H9 (cell line): ENCODE results near the gene NEMP2. TPM values are rescaled to one million over a fixed set of nuclear protein-coding genes. Genes with fewer than 3 reads are reported as not detected.

Experiments used
- DNase-seq: peaks from one replicate; pipeline ENCODE4 v3.0.0-alpha.2; 2017
- H2AFZ ChIP-seq: one replicate; pipeline ENCODE4 v1.6.1; 2013; ENCODE audit warnings: mild to moderate bottlenecking, low read length, control low read depth, moderate library complexity
- H2AK5ac ChIP-seq: 2 replicates; pipeline ENCODE4 v1.6.1; 2013; ENCODE audit warnings: low read length, control low read depth, mixed read lengths; ENCODE audit not compliant: insufficient read length
- H2BK120ac ChIP-seq: one replicate; pipeline ENCODE4 v1.6.1; 2013; ENCODE audit warnings: low read depth, mild to moderate bottlenecking, low read length, control low read depth, inconsistent platforms; ENCODE audit not compliant: poor library complexity, severe bottlenecking
- H2BK12ac ChIP-seq: 2 replicates; pipeline ENCODE4 v1.6.1; 2013; ENCODE audit warnings: low read length, control low read depth, mixed read lengths, low read depth; ENCODE audit not compliant: insufficient read length
- H2BK15ac ChIP-seq: 2 replicates; pipeline ENCODE4 v1.6.1; 2013; ENCODE audit warnings: low read depth, low read length, control low read depth
- H2BK20ac ChIP-seq: one replicate; pipeline ENCODE4 v1.6.1; 2013; ENCODE audit warnings: low read depth, mild to moderate bottlenecking, low read length, control low read depth, inconsistent platforms; ENCODE audit not compliant: poor library complexity, severe bottlenecking
- H2BK5ac ChIP-seq: 2 replicates; pipeline ENCODE4 v1.6.1; 2013; ENCODE audit warnings: low read length, control low read depth, mixed read lengths; ENCODE audit not compliant: insufficient read length
- H3K14ac ChIP-seq: 2 replicates; pipeline ENCODE4 v1.6.1; 2013; ENCODE audit warnings: low read length, control low read depth; ENCODE audit not compliant: insufficient read depth
- H3K18ac ChIP-seq: 2 replicates; pipeline ENCODE4 v1.6.1; 2013; ENCODE audit warnings: low read depth, mild to moderate bottlenecking, mixed read lengths, low read length, control low read depth; ENCODE audit not compliant: insufficient read length
- H3K23ac ChIP-seq: 2 replicates; pipeline ENCODE4 v1.6.1; 2013; ENCODE audit warnings: low read length, control low read depth, mixed read lengths, low read depth; ENCODE audit not compliant: insufficient read length
- H3K23me2 ChIP-seq: 2 replicates; pipeline ENCODE4 v1.6.1; 2013; ENCODE audit warnings: low read depth, mild to moderate bottlenecking, mixed read lengths, low read length, control low read depth; ENCODE audit not compliant: insufficient read length, poor library complexity, severe bottlenecking
- H3K27ac ChIP-seq: 2 replicates; pipeline ENCODE4 v1.5.1; 2013; ENCODE audit warnings: low read length, control low read depth, mixed read lengths, low read depth; ENCODE audit not compliant: insufficient read length
- H3K27me3 ChIP-seq: 2 replicates; pipeline ENCODE4 v1.6.1; 2013; ENCODE audit warnings: low read length, control low read depth, inconsistent platforms; ENCODE audit not compliant: insufficient read depth
- H3K4ac ChIP-seq: 2 replicates; pipeline ENCODE4 v1.6.1; 2013; ENCODE audit warnings: low read depth, mild to moderate bottlenecking, control low read depth, inconsistent platforms, low read length, moderate library complexity
- H3K4me1 ChIP-seq: 2 replicates; pipeline ENCODE4 v1.6.1; 2013; ENCODE audit warnings: low read length, control low read depth, inconsistent platforms; ENCODE audit not compliant: insufficient read depth
- H3K4me2 ChIP-seq: 2 replicates; pipeline ENCODE4 v1.6.1; 2013; ENCODE audit warnings: low read length, control low read depth, mixed read lengths; ENCODE audit not compliant: insufficient read length, insufficient read depth
- H3K56ac ChIP-seq: 2 replicates; pipeline ENCODE4 v1.6.1; 2013; ENCODE audit warnings: low read depth, mild to moderate bottlenecking, mixed read lengths, low read length, control low read depth; ENCODE audit not compliant: insufficient read length
- H3K79me1 ChIP-seq: 2 replicates; pipeline ENCODE4 v1.6.1; 2013; ENCODE audit warnings: low read depth, mild to moderate bottlenecking, moderate library complexity, low read length, control low read depth, inconsistent platforms; ENCODE audit not compliant: insufficient read depth, poor library complexity, severe bottlenecking
- H3K79me2 ChIP-seq: 2 replicates; pipeline ENCODE4 v1.6.1; 2013; ENCODE audit warnings: low read length, control low read depth, inconsistent platforms; ENCODE audit not compliant: insufficient read depth
- H3K9ac ChIP-seq: 2 replicates; pipeline ENCODE4 v1.6.1; 2013; ENCODE audit warnings: low read length, control low read depth, mixed read lengths; ENCODE audit not compliant: insufficient read length; ENCODE audit errors: extremely low read depth
- H3K9me3 ChIP-seq: one replicate; pipeline ENCODE4 v1.6.1; 2013; ENCODE audit warnings: low read depth, low read length, inconsistent platforms; ENCODE audit not compliant: control insufficient read depth
- H3T11ph ChIP-seq: one replicate; pipeline ENCODE4 v1.6.1; 2013; ENCODE audit warnings: mild to moderate bottlenecking, low read length, control low read depth, inconsistent platforms
- H4K20me1 ChIP-seq: one replicate; pipeline ENCODE4 v1.6.1; 2013; ENCODE audit not compliant: control insufficient read depth, insufficient read length, insufficient read depth
- H4K5ac ChIP-seq: 2 replicates; pipeline ENCODE4 v1.6.1; 2013; ENCODE audit warnings: low read depth, mild to moderate bottlenecking, mixed read lengths, low read length, control low read depth; ENCODE audit not compliant: insufficient read length
- H4K8ac ChIP-seq: replicated peaks from 2 replicates; pipeline ENCODE4 v1.6.1; 2013; ENCODE audit warnings: low read length, control low read depth, mixed read lengths, low read depth; ENCODE audit not compliant: insufficient read length
- H4K91ac ChIP-seq: 2 replicates; pipeline ENCODE4 v1.6.1; 2013; ENCODE audit warnings: low read depth, mild to moderate bottlenecking, moderate library complexity, mixed read lengths, low read length, control low read depth; ENCODE audit not compliant: insufficient read length
- H3K27ac Mint-ChIP-seq, 3 experiments: 2 replicates in 2 of 3; 3 replicates in 1 of 3; pipeline ENCODE4 v1.8.0; 2020 to 2021; ENCODE audit warnings: mixed read lengths in 3 of 3, mild to moderate bottlenecking in 1 of 3, moderate library complexity in 1 of 3
- H3K27me3 Mint-ChIP-seq: 2 replicates; pipeline ENCODE4 v1.8.0; 2021; ENCODE audit warnings: low read depth, mild to moderate bottlenecking, moderate library complexity, mixed read lengths
- H3K36me3 Mint-ChIP-seq, 3 experiments: 2 replicates in 2 of 3; 3 replicates in 1 of 3; pipeline ENCODE4 v1.8.0; 2020 to 2021; ENCODE audit warnings: low read depth in 3 of 3, mixed read lengths in 3 of 3; ENCODE audit not compliant: insufficient read depth in 1 of 3
- H3K4me1 Mint-ChIP-seq, 2 experiments: 2 replicates each; pipeline ENCODE4 v1.8.0; 2020; ENCODE audit warnings: mixed read lengths in 2 of 2
- H3K4me3 Mint-ChIP-seq, 2 experiments: 2 replicates in 1 of 2; 3 replicates in 1 of 2; pipeline ENCODE4 v1.8.0; 2020 to 2021; ENCODE audit warnings: mild to moderate bottlenecking in 2 of 2, mixed read lengths in 2 of 2, moderate library complexity in 1 of 2
- H3K9me3 Mint-ChIP-seq, 2 experiments: 2 replicates in 1 of 2; 3 replicates in 1 of 2; pipeline ENCODE4 v1.8.0; 2020; ENCODE audit warnings: mild to moderate bottlenecking in 2 of 2, mixed read lengths in 2 of 2, moderate library complexity in 1 of 2
- WGBS: extraction: QIAGEN DNeasy Blood & Tissue Kit; methylation state at CpG from one replicate; pipeline ENCODE4 v1.1.7; 2013; ENCODE audit warnings: missing lambda C conversion rate, low lambda C conversion rate, mixed read lengths; ENCODE audit not compliant: insufficient read length; ENCODE audit errors: extremely low coverage; 5-methylcytosine and 5-hydroxymethylcytosine counted together
- total RNA-seq: library from RNA; stranded (reverse); gene quantifications from 2 replicates; pipeline ENCODE4 v1.2.1, GENCODE V29; 2021
- TF ChIP-seq, protein P1 (sequence below): fragments of 200-600 bp; sonication (generic); conservative IDR thresholded peaks from 3 replicates; pipeline ENCODE4 v1.8.0; 2021; ENCODE audit warnings: antibody characterized with exemption, mild to moderate bottlenecking

The NEMP2 gene
- total RNA-seq, 1 experiment from 2014 or later = 5.3 TPM

DNA sequence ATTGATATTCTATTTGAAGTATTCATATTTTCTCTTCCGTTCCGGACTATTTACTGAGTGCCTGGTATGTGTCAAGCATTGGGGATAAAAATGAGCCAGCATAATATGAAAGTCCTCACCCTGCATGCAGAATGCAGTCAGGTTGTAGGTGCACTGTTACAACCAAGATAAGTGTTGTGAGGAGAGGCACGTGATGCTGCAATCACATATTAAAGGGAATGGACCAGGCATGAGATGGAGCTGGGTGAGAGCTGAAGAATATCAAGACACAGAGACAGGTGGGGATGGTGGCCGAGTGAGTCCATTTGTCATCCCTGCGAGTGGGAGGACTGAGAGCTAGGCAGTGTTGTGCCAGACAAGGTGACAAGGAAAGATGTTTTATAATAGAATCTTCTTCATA lies 74.0 kb downstream of the NEMP2 start:
- Histone ChIP-seq H2BK12ac (no peak overlapping the region), H2BK5ac (no peak overlapping the region), H2BK20ac (no peak overlapping the region), H3T11ph (no peak overlapping the region), H2AK5ac (no peak overlapping the region), H2BK120ac (no peak overlapping the region), H3K4me2 (no peak overlapping the region), H2AFZ (no peak overlapping the region), H3K56ac (no peak overlapping the region), H4K91ac (no peak overlapping the region), H3K27me3 (no peaks in the 10 kb centered on the region), H3K79me2 (no peaks in the 10 kb centered on the region), H3K14ac (no peak overlapping the region), H3K79me1 (no peaks in the 10 kb centered on the region), H3K27ac (no peak overlapping the region), H3K4ac (no peak overlapping the region), H3K23ac (no peak overlapping the region), H4K8ac (no peak overlapping the region), H4K20me1 (no peaks in the 10 kb centered on the region), H3K9me3 (no peaks in the 10 kb centered on the region), H2BK15ac (no peak overlapping the region), H3K18ac (no peak overlapping the region), H3K9ac (no peak overlapping the region), H3K23me2 (no peaks in the 10 kb centered on the region), H4K5ac (no peak overlapping the region), H3K4me1 (no peaks in the 10 kb centered on the region)
- DNase-seq = no peak
- Mint-ChIP-seq H3K4me1 (no peaks in the 10 kb centered on the region), H3K9me3 (no peaks in the 10 kb centered on the region), H3K4me3 (no peak overlapping the region), H3K27me3 (no peaks in the 10 kb centered on the region), H3K36me3 (no peaks in the 10 kb centered on the region; a peak in 1 of 7 replicates), H3K27ac (no peak overlapping the region)
- TF ChIP-seq, protein P1, sequence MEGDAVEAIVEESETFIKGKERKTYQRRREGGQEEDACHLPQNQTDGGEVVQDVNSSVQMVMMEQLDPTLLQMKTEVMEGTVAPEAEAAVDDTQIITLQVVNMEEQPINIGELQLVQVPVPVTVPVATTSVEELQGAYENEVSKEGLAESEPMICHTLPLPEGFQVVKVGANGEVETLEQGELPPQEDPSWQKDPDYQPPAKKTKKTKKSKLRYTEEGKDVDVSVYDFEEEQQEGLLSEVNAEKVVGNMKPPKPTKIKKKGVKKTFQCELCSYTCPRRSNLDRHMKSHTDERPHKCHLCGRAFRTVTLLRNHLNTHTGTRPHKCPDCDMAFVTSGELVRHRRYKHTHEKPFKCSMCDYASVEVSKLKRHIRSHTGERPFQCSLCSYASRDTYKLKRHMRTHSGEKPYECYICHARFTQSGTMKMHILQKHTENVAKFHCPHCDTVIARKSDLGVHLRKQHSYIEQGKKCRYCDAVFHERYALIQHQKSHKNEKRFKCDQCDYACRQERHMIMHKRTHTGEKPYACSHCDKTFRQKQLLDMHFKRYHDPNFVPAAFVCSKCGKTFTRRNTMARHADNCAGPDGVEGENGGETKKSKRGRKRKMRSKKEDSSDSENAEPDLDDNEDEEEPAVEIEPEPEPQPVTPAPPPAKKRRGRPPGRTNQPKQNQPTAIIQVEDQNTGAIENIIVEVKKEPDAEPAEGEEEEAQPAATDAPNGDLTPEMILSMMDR = no peak
- WGBS = no CpG with 5 or more reads among the region's 5 CpGs
